ENCODE data around the gene XIST. TPM values are rescaled to one million over a fixed set of nuclear protein-coding genes. Genes with fewer than 3 reads are reported as not detected.
"Not testable (repeated sequence)": the region's sequence is repeated elsewhere in the genome, so short reads cannot be mapped to it uniquely, and the experiment has no call there.

The XIST gene
- total RNA-seq, 4 donors from 2014 or later: 0.19 to 99.0 (median 47.2) TPM; not detected in 1

GRCh38 chrX:73821921-73822559, 30.5 kb downstream of the XIST start:
- H3K4me1 ChIP-seq: no peaks in the 10 kb centered on the region
- H3K27me3 ChIP-seq: no peaks in the 10 kb centered on the region
- TF ChIP-seq POLR2A (IDR thresholded peaks at IDR 0.05) (no peak), CTCF (IDR thresholded peaks at IDR 0.05) (no peak)
- intact Hi-C loops (cut with DNase I): no loop called here
- DNase-seq: no peak
- WGBS, 2 donors: 83 to 93% methylated on average over 4 of the region's 4 CpGs
- no peak overlapping the region for H3K4me3 ChIP-seq
- no peaks in the 10 kb centered on the region for H3K9me3 ChIP-seq
- no peak overlapping the region for H3K27ac ChIP-seq
- no peaks in the 10 kb centered on the region for H3K36me3 ChIP-seq

- H3K4me3 ChIP-seq; H3K9me3 ChIP-seq; H3K27me3 ChIP-seq; H3K4me1 ChIP-seq; H3K27ac ChIP-seq; intact Hi-C loops (cut with DNase I); DNase-seq; H3K36me3 ChIP-seq: not testable (repeated sequence)
- 93 to 100% methylated on average over 3 to 10 of the region's 10 CpGs for WGBS, 2 donors
Measured at GRCh38 chrX:73819864-73820558, 32.5 kb downstream of the XIST start.

- Histone ChIP-seq H3K4me1 (no peaks in the 10 kb centered on the region), H3K36me3 (no peaks in the 10 kb centered on the region), H3K9me3 (no peaks in the 10 kb centered on the region), H3K4me3 (no peak overlapping the region), H3K27ac (no peak overlapping the region), H3K27me3 (no peaks in the 10 kb centered on the region)
- DNase-seq: no peak
- TF ChIP-seq POLR2A (IDR thresholded peaks at IDR 0.05) (no peak), CTCF (IDR thresholded peaks at IDR 0.05) (no peak)
- intact Hi-C loops (cut with DNase I): no loop called here
- whole genome bisulfite sequencing, 2 donors: 72 to 83% methylated on average over 3 of the region's 3 CpGs
Measured at GRCh38 chrX:73818200-73819116, 34.1 kb downstream of the XIST start.

- no peak overlapping the region for H3K27ac ChIP-seq
- H3K27me3 ChIP-seq: no peaks in the 10 kb centered on the region
- H3K4me3 ChIP-seq: no peak overlapping the region
- no peaks in the 10 kb centered on the region for H3K9me3 ChIP-seq
- intact Hi-C loops (cut with DNase I): no loop called here
- no peak for DNase-seq
- WGBS, 2 donors: 70 to 74% methylated on average over 6 of the region's 6 CpGs
- TF ChIP-seq POLR2A (IDR thresholded peaks at IDR 0.05) (no peak), CTCF (IDR thresholded peaks at IDR 0.05) (no peak)
- no peaks in the 10 kb centered on the region for H3K4me1 ChIP-seq
- no peaks in the 10 kb centered on the region for H3K36me3 ChIP-seq
Measured at GRCh38 chrX:73817393-73818199, 34.9 kb downstream of the XIST start.

- DNase-seq: no peak
- Histone ChIP-seq H3K36me3 (no peaks in the 10 kb centered on the region), H3K4me1 (no peaks in the 10 kb centered on the region), H3K27ac (no peak overlapping the region), H3K27me3 (no peaks in the 10 kb centered on the region), H3K4me3 (no peak overlapping the region), H3K9me3 (no peaks in the 10 kb centered on the region)
- TF ChIP-seq CTCF (IDR thresholded peaks at IDR 0.05) (no peak), POLR2A (IDR thresholded peaks at IDR 0.05) (no peak)
- intact Hi-C loops (cut with DNase I): no loop called here
Measured at GRCh38 chrX:73812256-73812655, 40.3 kb downstream of the XIST start.

GRCh38 chrX:73804109-73804508, 48.4 kb downstream of the XIST start:
- H3K27me3 ChIP-seq; H3K9me3 ChIP-seq; H3K27ac ChIP-seq; intact Hi-C loops (cut with DNase I); H3K4me1 ChIP-seq; H3K4me3 ChIP-seq; H3K36me3 ChIP-seq; DNase-seq: not testable (repeated sequence)
- WGBS, 2 donors: 84% methylated on average over 1 of the region's 1 CpG; no CpG with 5 or more reads in 1 of the 2 donors

Data from esophagus squamous epithelium (tissue), 5 donors.